ENCODE data around the gene SLC4A7. TPM values are rescaled to one million over a fixed set of nuclear protein-coding genes. Genes with fewer than 3 reads are reported as not detected.
A peak's percentile ranks its signal among the peaks of the same experiment; 100 is the strongest.

SLC4A7 gene
- total RNA-seq, 2 donors from 2014 or later: 11.2 to 20.2 TPM

DNA sequence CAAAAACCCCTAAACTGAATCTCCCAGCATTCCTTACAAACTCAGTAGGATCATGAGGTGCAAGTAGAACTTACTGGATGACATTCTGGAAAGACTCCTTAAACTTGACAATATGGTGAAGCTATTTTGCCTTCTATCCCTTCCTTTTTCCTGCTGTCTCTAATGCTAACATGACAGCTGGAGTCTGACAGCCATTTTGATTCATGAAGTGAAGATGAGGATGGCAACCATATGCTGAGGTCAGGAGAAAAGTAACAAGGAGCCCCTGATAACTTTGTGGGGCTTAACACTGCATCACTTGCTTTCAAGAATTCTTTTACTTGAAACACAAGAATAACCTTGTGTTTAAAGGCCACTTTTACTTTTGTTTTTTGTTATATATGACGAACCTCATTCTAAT is 100.0 kb downstream of the SLC4A7 start:
- H3K27me3 ChIP-seq: no peaks in the 10 kb centered on the region
- intact Hi-C loops (cut with DNase I): no loop called here
- no peaks in the 10 kb centered on the region for H3K36me3 ChIP-seq
- H3K4me1 ChIP-seq: no peaks in the 10 kb centered on the region
- no peak overlapping the region for H3K4me3 ChIP-seq
- TF ChIP-seq, protein P1, sequence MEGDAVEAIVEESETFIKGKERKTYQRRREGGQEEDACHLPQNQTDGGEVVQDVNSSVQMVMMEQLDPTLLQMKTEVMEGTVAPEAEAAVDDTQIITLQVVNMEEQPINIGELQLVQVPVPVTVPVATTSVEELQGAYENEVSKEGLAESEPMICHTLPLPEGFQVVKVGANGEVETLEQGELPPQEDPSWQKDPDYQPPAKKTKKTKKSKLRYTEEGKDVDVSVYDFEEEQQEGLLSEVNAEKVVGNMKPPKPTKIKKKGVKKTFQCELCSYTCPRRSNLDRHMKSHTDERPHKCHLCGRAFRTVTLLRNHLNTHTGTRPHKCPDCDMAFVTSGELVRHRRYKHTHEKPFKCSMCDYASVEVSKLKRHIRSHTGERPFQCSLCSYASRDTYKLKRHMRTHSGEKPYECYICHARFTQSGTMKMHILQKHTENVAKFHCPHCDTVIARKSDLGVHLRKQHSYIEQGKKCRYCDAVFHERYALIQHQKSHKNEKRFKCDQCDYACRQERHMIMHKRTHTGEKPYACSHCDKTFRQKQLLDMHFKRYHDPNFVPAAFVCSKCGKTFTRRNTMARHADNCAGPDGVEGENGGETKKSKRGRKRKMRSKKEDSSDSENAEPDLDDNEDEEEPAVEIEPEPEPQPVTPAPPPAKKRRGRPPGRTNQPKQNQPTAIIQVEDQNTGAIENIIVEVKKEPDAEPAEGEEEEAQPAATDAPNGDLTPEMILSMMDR (IDR thresholded peaks at IDR 0.05): no peak
- no peaks in the 10 kb centered on the region for H3K9me3 ChIP-seq
- H3K9ac ChIP-seq (ENCODE audit: low read depth in 2 of 2, low read length in 2 of 2): no peak overlapping the region
- no peak overlapping the region for H3K27ac ChIP-seq
- no peak for DNase-seq

DNA sequence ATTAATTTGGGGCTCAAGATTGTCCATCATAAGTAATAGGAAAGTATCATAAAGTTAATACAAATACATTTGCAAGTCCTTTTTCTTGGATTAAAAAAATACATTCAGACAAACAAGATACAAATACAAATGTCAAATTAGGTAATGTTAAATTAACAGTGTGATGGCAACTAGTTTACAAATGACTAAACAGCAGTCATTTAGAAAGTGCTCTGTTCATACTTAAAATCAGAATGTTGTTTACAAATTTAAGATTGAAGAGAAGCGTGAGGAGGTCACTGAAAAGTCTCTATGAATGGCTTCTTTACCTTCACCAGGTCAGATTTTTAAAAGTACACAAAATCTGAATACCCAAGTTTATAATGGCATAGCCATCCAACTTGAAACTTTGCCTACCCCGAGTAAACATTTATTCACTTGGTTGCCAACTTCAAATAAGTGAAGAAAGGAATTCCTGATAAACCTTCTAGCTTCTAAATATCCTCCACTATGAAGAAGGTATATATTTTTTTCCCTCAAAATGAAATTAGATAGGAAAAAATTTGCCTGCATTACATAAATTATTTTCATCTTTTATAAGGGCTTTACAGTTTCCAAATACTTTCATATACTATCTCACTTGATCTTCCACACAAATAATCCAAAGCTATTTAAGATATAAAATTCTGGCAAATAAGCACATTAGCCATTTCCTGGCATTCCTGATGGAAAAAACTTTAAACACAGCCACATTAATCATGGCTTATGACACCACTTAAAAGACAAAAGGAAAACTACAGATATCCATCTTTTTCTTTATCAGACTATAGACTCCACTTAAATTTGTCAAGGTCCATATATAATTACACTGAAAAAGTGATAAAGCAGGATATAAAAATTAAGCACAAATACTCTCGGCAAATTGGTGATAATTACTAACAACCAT is 103.5 kb downstream of the SLC4A7 start:
- H3K4me1 ChIP-seq: no peaks in the 10 kb centered on the region
- TF ChIP-seq, protein P1 (IDR thresholded peaks at IDR 0.05): no peak
- no peaks in the 10 kb centered on the region for H3K9me3 ChIP-seq
- H3K27me3 ChIP-seq: no peaks in the 10 kb centered on the region
- no peak overlapping the region for H3K27ac ChIP-seq
- no peaks in the 10 kb centered on the region for H3K36me3 ChIP-seq
- no peak overlapping the region for H3K9ac ChIP-seq (ENCODE audit: low read depth in 2 of 2, low read length in 2 of 2)
- no peak for DNase-seq
- no peak overlapping the region for H3K4me3 ChIP-seq
- intact Hi-C loops (cut with DNase I): no loop called here

- no peaks in the 10 kb centered on the region for H3K27me3 ChIP-seq
- TF ChIP-seq, protein P1 (IDR thresholded peaks at IDR 0.05): no peak
- no peak overlapping the region for H3K27ac ChIP-seq
- no peak overlapping the region for H3K4me3 ChIP-seq
- H3K9me3 ChIP-seq: no peaks in the 10 kb centered on the region
- no peak for DNase-seq
- no peak overlapping the region for H3K9ac ChIP-seq (ENCODE audit: low read depth in 2 of 2, low read length in 2 of 2)
- no peaks in the 10 kb centered on the region for H3K36me3 ChIP-seq
- intact Hi-C loops (cut with DNase I): no loop called here
- H3K4me1 ChIP-seq: no peaks in the 10 kb centered on the region
Observed at GRCh38 chr3:27378331-27378730, 105.9 kb downstream of the SLC4A7 start.

- Histone ChIP-seq H3K27ac (no peak overlapping the region), H3K4me1 (no peaks in the 10 kb centered on the region), H3K36me3 (no peaks in the 10 kb centered on the region), H3K4me3 (no peak overlapping the region), H3K9ac (ENCODE audit: low read depth in 2 of 2, low read length in 2 of 2) (no peak overlapping the region), H3K9me3 (no peaks in the 10 kb centered on the region), H3K27me3 (no peaks in the 10 kb centered on the region)
- TF ChIP-seq, protein P1 (IDR thresholded peaks at IDR 0.05): no peak
- intact Hi-C loops (cut with DNase I): no loop called here
- no peak for DNase-seq
Observed at GRCh38 chr3:27376109-27376772, 107.9 kb downstream of the SLC4A7 start.

DNA sequence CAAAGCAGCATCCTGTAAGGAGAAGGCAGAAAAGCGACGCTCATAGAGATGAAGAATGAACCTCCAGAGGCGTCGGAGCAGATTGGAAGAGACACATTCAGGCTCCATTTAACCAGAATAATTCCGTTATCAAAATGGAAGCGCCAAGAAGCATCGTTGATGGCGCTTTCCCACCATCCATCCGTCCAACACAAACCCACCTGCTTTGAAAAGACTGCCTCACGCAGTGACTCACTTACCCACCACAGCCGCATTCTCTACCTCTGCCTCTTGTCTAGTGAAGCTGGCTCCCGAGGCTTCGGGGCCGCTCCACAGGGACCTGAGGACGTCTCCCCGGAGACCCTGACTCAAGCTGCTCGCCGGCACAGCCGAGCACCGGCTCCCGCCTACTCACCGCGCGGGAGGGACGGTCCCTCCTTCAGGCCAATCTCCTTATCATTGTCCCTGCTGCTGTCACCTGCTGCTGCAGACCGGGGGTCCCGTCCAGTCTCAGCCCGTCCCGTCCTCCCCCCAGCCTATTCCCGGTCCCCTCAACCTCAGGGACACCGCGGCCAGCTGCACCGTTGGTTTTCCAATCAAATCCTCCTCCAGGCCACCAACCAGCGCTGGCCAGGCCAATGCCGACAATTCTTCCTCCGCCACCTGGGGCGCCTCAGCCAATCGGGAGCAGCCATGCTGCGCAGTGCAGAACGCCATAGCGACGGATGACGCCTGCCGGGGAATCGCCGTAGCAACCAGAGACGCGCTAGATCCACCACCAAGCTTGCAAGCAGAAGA is 115.2 kb downstream of the SLC4A7 start, which contains the start of gene NEK10:
Gene NEK10, minus strand, starts transcription at position 553 of the 777 bp plus-strand sequence. CDS start 16,501 bp downstream, outside the sequence.
- Histone ChIP-seq H3K27ac (no peak within 1 kb of the TSS), H3K27me3 (no peaks in the 10 kb centered on the region), H3K4me3 (peak within 1 kb of the TSS; percentile 96), H3K36me3 (no peaks in the 10 kb centered on the region), H3K4me1 (peaks cover 4% of the 10 kb centered on the region), H3K9me3 (no peaks in the 10 kb centered on the region), H3K9ac (ENCODE audit: low read depth in 2 of 2, low read length in 2 of 2) (peak within 1 kb of the TSS; percentile 62 to 65)
- intact Hi-C loops (cut with DNase I): no loop called here
- TF ChIP-seq, protein P1 (IDR thresholded peaks at IDR 0.05): no peak
- DNase-seq: peak; percentile 93

Data from colonic mucosa (tissue), 4 donors.